ENCODE measurements around the gene AGPS.

DNA sequence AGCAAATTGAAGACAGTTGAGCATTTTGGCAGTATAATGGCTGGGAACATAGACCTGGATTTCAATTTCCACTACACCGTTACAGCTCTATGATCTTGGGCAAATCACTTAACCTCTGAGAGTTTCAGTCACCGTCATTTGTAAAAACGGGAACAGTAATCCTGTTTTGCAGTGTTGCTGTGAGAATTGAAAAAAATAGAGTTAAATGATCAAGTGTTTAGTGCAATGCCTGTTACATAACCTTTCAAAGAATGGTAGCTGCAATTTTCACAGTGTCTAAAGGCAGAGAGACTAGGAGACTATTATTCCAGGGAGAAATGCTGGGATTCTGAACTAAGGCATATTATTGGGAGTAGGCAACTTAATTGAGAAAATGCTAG is 2.0 kb downstream of the AGPS start:
- TF ChIP-seq MXI1 (IDR thresholded peaks at IDR 0.05; ENCODE audit: low read depth, low read length) (no peak), IRF4 (IDR thresholded peaks at IDR 0.05; ENCODE audit: low read depth, low read length) (no peak), NR2F1 (conservative IDR thresholded peaks at IDR 0.05) (no peak)
